GM23338 (cell line): ENCODE measurements around the gene ENPEP. TPM values are rescaled to one million over a fixed set of nuclear protein-coding genes. Genes with fewer than 3 reads are reported as not detected.

Experiments used
- ATAC-seq: fragments of 200-7000 bp; cut with Tn5 transposase; 3 replicates; pipeline ENCODE4 v1.9.1; 2020
- DNase-seq: peaks from one replicate; pipeline ENCODE4 v3.0.0-alpha.2; 2015; ENCODE audit warnings: low spot score
- H2AFZ ChIP-seq: fragments of 200-600 bp; sonication (generic); 2 replicates; pipeline ENCODE4 v1.8.0; 2016; ENCODE audit warnings: antibody characterized with exemption, mild to moderate bottlenecking, moderate library complexity
- H3F3A ChIP-seq: fragments of 200-600 bp; sonication (generic); replicated peaks from 2 replicates; pipeline ENCODE4 v1.8.0; 2017; ENCODE audit warnings: antibody characterized with exemption, mixed run types, low read depth
- H3K27ac ChIP-seq: fragments of 200-600 bp; sonication (generic); 2 replicates; pipeline ENCODE4 v1.6.1; 2016; ENCODE audit warnings: low read depth
- H3K27me3 ChIP-seq: fragments of 200-600 bp; sonication (generic); 2 replicates; pipeline ENCODE4 v1.8.0; 2016; ENCODE audit warnings: mild to moderate bottlenecking, mixed run types, moderate library complexity; ENCODE audit not compliant: insufficient read depth
- H3K36me3 ChIP-seq: fragments of 200-600 bp; sonication (generic); 2 replicates; pipeline ENCODE4 v1.8.0; 2016; ENCODE audit warnings: mild to moderate bottlenecking; ENCODE audit not compliant: insufficient read depth
- H3K4me1 ChIP-seq: fragments of 200-600 bp; sonication (generic); 2 replicates; pipeline ENCODE4 v1.8.0; 2016; ENCODE audit warnings: mild to moderate bottlenecking, moderate library complexity; ENCODE audit not compliant: insufficient read depth
- H3K4me2 ChIP-seq: fragments of 200-600 bp; sonication (generic); 2 replicates; pipeline ENCODE4 v1.7.1; 2017; ENCODE audit warnings: mixed run types
- H3K4me3 ChIP-seq: fragments of 200-600 bp; sonication (generic); 2 replicates; pipeline ENCODE4 v1.6.1; 2016; ENCODE audit warnings: mixed run types
- H3K79me2 ChIP-seq: fragments of 200-600 bp; sonication (generic); replicated peaks from 2 replicates; pipeline ENCODE4 v1.8.0; 2017; ENCODE audit warnings: mild to moderate bottlenecking; ENCODE audit not compliant: insufficient read depth
- H3K9me2 ChIP-seq: fragments of 200-600 bp; sonication (generic); 2 replicates; pipeline ENCODE4 v1.8.0; 2017; ENCODE audit not compliant: insufficient read depth
- H4K20me1 ChIP-seq: fragments of 200-600 bp; sonication (generic); replicated peaks from 2 replicates; pipeline ENCODE4 v1.8.0; 2017; ENCODE audit warnings: mild to moderate bottlenecking; ENCODE audit not compliant: insufficient read depth
- H3K27ac Mint-ChIP-seq: 2 replicates; pipeline ENCODE4 v1.8.0; 2020; ENCODE audit warnings: inconsistent platforms, mild to moderate bottlenecking, moderate library complexity, mixed read lengths
- H3K27me3 Mint-ChIP-seq: 3 replicates; pipeline ENCODE4 v1.8.0; 2022; ENCODE audit warnings: low read depth, mild to moderate bottlenecking, moderate library complexity, mixed read lengths, inconsistent platforms; ENCODE audit not compliant: insufficient read depth, poor library complexity
- H3K36me3 Mint-ChIP-seq: 3 replicates; pipeline ENCODE4 v1.8.0; 2021; ENCODE audit warnings: low read depth, mild to moderate bottlenecking, inconsistent platforms, moderate library complexity, mixed read lengths
- H3K4me1 Mint-ChIP-seq: 3 replicates; pipeline ENCODE4 v1.8.0; 2020; ENCODE audit warnings: mild to moderate bottlenecking, inconsistent platforms, mixed read lengths
- H3K4me3 Mint-ChIP-seq: 3 replicates; pipeline ENCODE4 v1.8.0; 2021; ENCODE audit warnings: moderate library complexity, mild to moderate bottlenecking, inconsistent platforms, mixed read lengths
- H3K9me3 Mint-ChIP-seq: 3 replicates; pipeline ENCODE4 v1.8.0; 2020; ENCODE audit warnings: moderate library complexity, mild to moderate bottlenecking, inconsistent platforms, mixed read lengths
- CREB1 ChIP-seq: fragments of 250-450 bp; sonication (Bioruptor Pico); IDR thresholded peaks from 2 replicates; pipeline ENCODE4 v1.5.0; 2020; ENCODE audit warnings: low read depth, mild to moderate bottlenecking, moderate library complexity
- EZH2 ChIP-seq: fragments of 200-600 bp; sonication (generic); IDR thresholded peaks from one replicate; pipeline ENCODE4 v1.8.0; 2017; ENCODE audit warnings: antibody characterized with exemption, mild to moderate bottlenecking, low read depth; ENCODE audit not compliant: unreplicated experiment
- JUNB ChIP-seq: IDR thresholded peaks from one replicate; pipeline ENCODE4 v1.6.1; 2016; ENCODE audit warnings: antibody characterized with exemption; ENCODE audit not compliant: unreplicated experiment
- POLR2AphosphoS5 ChIP-seq: IDR thresholded peaks from 2 replicates; pipeline ENCODE4 v1.6.1; 2016; ENCODE audit warnings: antibody characterized with exemption, low read depth
- STAT1 ChIP-seq: IDR thresholded peaks from one replicate; pipeline ENCODE4 v1.6.1; 2016; ENCODE audit warnings: antibody characterized with exemption; ENCODE audit not compliant: unreplicated experiment
- ZNF114 ChIP-seq: fragments of 250-450 bp; sonication (Bioruptor Pico); IDR thresholded peaks from 2 replicates; pipeline ENCODE4 v1.5.0; 2020; ENCODE audit warnings: mild to moderate bottlenecking, moderate library complexity
- ZNF331 ChIP-seq: fragments of 250-450 bp; sonication (Bioruptor Pico); IDR thresholded peaks from 2 replicates; pipeline ENCODE4 v1.5.0; 2020; ENCODE audit warnings: low read depth, mild to moderate bottlenecking, moderate library complexity
- polyA plus RNA-seq: library from polyadenylated mRNA; unstranded; fragments of >200 nt; fragmentation: Nextera tagmentation; extraction: Ambion mirVana; gene quantifications from 2 replicates; pipeline ENCODE4 v1.2.1, GENCODE V29; 2016
- total RNA-seq: library from RNA; depleted of rRNA; stranded (reverse); fragments of >200 nt; shearing (Covaris generic); gene quantifications from 2 replicates; pipeline ENCODE4 v1.2.3, GENCODE V29; 2014
- TF ChIP-seq, protein P1 (sequence below): IDR thresholded peaks from one replicate; pipeline ENCODE4 v1.6.1; 2018; ENCODE audit warnings: antibody characterized with exemption; ENCODE audit not compliant: unreplicated experiment
- TF ChIP-seq, protein P2 (sequence below): fragments of 250-450 bp; sonication (Bioruptor Pico); IDR thresholded peaks from 2 replicates; pipeline ENCODE4 v1.5.0; 2020; ENCODE audit warnings: mild to moderate bottlenecking, moderate library complexity

The ENPEP gene
- total and polyA plus RNA-seq, 2 experiments from 2014 or later, result 0.79 to 1.5 TPM

DNA sequence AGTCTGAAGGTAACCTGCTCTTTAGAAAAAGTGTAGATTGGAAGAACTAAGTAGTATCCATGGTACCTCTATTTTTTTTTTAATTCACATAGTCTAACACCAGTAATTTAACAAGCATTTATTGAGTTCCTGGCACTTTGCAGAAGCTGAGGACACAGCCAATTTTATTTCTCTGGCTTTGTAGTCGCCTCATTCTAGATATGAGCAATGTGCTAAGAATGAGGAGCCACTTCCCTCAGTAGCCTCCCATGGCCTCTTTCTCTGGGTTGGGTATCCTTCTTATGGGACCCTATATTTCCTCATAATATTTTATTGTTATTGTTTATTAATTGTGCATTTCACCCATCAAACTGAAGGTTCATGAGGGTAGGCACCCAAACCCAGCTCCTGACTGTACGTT is 67.6 kb downstream of the ENPEP start:
- no peaks in the 10 kb centered on the region for H3K36me3 Mint-ChIP-seq
- Histone ChIP-seq H3K4me1 (no peaks in the 10 kb centered on the region), H3K36me3 (no peaks in the 10 kb centered on the region), H3K4me3 (no peak overlapping the region), H3K4me2 (no peak overlapping the region), H2AFZ (no peak overlapping the region), H3K27me3 (no peaks in the 10 kb centered on the region), H3K79me2 (no peaks in the 10 kb centered on the region), H4K20me1 (no peaks in the 10 kb centered on the region), H3K9me2 (peaks cover 4% of the 10 kb centered on the region; the same call in 1 of the 2 replicates), H3F3A (no peaks in the 10 kb centered on the region), H3K27ac (no peak overlapping the region)
- H3K9me3 Mint-ChIP-seq, result no peaks in the 10 kb centered on the region
- no peak overlapping the region for H3K4me3 Mint-ChIP-seq
- TF ChIP-seq, protein P1, sequence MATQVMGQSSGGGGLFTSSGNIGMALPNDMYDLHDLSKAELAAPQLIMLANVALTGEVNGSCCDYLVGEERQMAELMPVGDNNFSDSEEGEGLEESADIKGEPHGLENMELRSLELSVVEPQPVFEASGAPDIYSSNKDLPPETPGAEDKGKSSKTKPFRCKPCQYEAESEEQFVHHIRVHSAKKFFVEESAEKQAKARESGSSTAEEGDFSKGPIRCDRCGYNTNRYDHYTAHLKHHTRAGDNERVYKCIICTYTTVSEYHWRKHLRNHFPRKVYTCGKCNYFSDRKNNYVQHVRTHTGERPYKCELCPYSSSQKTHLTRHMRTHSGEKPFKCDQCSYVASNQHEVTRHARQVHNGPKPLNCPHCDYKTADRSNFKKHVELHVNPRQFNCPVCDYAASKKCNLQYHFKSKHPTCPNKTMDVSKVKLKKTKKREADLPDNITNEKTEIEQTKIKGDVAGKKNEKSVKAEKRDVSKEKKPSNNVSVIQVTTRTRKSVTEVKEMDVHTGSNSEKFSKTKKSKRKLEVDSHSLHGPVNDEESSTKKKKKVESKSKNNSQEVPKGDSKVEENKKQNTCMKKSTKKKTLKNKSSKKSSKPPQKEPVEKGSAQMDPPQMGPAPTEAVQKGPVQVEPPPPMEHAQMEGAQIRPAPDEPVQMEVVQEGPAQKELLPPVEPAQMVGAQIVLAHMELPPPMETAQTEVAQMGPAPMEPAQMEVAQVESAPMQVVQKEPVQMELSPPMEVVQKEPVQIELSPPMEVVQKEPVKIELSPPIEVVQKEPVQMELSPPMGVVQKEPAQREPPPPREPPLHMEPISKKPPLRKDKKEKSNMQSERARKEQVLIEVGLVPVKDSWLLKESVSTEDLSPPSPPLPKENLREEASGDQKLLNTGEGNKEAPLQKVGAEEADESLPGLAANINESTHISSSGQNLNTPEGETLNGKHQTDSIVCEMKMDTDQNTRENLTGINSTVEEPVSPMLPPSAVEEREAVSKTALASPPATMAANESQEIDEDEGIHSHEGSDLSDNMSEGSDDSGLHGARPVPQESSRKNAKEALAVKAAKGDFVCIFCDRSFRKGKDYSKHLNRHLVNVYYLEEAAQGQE, result no peak
- TF ChIP-seq, protein P2, sequence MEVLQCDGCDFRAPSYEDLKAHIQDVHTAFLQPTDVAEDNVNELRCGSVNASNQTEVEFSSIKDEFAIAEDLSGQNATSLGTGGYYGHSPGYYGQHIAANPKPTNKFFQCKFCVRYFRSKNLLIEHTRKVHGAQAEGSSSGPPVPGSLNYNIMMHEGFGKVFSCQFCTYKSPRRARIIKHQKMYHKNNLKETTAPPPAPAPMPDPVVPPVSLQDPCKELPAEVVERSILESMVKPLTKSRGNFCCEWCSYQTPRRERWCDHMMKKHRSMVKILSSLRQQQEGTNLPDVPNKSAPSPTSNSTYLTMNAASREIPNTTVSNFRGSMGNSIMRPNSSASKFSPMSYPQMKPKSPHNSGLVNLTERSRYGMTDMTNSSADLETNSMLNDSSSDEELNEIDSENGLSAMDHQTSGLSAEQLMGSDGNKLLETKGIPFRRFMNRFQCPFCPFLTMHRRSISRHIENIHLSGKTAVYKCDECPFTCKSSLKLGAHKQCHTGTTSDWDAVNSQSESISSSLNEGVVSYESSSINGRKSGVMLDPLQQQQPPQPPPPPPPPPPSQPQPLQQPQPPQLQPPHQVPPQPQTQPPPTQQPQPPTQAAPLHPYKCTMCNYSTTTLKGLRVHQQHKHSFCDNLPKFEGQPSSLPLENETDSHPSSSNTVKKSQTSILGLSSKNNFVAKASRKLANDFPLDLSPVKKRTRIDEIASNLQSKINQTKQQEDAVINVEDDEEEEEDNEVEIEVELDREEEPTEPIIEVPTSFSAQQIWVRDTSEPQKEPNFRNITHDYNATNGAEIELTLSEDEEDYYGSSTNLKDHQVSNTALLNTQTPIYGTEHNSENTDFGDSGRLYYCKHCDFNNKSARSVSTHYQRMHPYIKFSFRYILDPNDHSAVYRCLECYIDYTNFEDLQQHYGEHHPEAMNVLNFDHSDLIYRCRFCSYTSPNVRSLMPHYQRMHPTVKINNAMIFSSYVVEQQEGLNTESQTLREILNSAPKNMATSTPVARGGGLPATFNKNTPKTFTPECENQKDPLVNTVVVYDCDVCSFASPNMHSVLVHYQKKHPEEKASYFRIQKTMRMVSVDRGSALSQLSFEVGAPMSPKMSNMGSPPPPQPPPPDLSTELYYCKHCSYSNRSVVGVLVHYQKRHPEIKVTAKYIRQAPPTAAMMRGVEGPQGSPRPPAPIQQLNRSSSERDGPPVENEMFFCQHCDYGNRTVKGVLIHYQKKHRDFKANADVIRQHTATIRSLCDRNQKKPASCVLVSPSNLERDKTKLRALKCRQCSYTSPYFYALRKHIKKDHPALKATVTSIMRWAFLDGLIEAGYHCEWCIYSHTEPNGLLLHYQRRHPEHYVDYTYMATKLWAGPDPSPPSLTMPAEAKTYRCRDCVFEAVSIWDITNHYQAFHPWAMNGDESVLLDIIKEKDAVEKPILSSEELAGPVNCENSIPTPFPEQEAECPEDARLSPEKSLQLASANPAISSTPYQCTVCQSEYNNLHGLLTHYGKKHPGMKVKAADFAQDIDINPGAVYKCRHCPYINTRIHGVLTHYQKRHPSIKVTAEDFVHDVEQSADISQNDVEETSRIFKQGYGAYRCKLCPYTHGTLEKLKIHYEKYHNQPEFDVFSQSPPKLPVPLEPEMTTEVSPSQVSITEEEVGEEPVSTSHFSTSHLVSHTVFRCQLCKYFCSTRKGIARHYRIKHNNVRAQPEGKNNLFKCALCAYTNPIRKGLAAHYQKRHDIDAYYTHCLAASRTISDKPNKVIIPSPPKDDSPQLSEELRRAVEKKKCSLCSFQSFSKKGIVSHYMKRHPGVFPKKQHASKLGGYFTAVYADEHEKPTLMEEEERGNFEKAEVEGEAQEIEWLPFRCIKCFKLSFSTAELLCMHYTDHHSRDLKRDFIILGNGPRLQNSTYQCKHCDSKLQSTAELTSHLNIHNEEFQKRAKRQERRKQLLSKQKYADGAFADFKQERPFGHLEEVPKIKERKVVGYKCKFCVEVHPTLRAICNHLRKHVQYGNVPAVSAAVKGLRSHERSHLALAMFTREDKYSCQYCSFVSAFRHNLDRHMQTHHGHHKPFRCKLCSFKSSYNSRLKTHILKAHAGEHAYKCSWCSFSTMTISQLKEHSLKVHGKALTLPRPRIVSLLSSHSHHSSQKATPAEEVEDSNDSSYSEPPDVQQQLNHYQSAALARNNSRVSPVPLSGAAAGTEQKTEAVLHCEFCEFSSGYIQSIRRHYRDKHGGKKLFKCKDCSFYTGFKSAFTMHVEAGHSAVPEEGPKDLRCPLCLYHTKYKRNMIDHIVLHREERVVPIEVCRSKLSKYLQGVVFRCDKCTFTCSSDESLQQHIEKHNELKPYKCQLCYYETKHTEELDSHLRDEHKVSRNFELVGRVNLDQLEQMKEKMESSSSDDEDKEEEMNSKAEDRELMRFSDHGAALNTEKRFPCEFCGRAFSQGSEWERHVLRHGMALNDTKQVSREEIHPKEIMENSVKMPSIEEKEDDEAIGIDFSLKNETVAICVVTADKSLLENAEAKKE (CRISPR knock-in tag), result no peak
- TF ChIP-seq STAT1 (no peak), JUNB (no peak), CREB1 (no peak), EZH2 (no peak), ZNF331 (CRISPR knock-in tag) (no peak), ZNF114 (no peak), POLR2AphosphoS5 (no peak)
- H3K27me3 Mint-ChIP-seq, result no peaks in the 10 kb centered on the region
- H3K4me1 Mint-ChIP-seq, result no peaks in the 10 kb centered on the region; the same call in 2 of the 3 replicates
- no peak for ATAC-seq
- DNase-seq, result no peak
- H3K27ac Mint-ChIP-seq, result no peak overlapping the region
